Activated naive CD4-positive, alpha-beta T cell treated with anti-CD3 and anti-CD28 coated beads, Interleukin-2, amount 50 U/mL, for 24 hours (primary cell): ENCODE measurements around the gene C2CD5.
"Not testable (repeated sequence)": the region's sequence is repeated elsewhere in the genome, so short reads cannot be mapped to it uniquely, and the experiment has no call there.

Experiments
- H3K27ac Mint-ChIP-seq: one replicate; pipeline ENCODE4 v1.8.0; 2021; ENCODE audit warnings: mild to moderate bottlenecking, mixed read lengths
- H3K27me3 Mint-ChIP-seq: one replicate; pipeline ENCODE4 v1.8.0; 2021; ENCODE audit warnings: mixed read lengths
- H3K36me3 Mint-ChIP-seq: one replicate; pipeline ENCODE4 v1.8.0; 2021; ENCODE audit warnings: mixed read lengths
- H3K4me1 Mint-ChIP-seq: one replicate; pipeline ENCODE4 v1.8.0; 2021; ENCODE audit warnings: mixed read lengths
- H3K4me3 Mint-ChIP-seq: one replicate; pipeline ENCODE4 v1.8.0; 2021; ENCODE audit warnings: mild to moderate bottlenecking, mixed read lengths
- H3K9me3 Mint-ChIP-seq: one replicate; pipeline ENCODE4 v1.8.0; 2021; ENCODE audit warnings: mixed read lengths

C2CD5 gene

GRCh38 chr12:22544038-22544979 lies at the start of gene C2CD5:
C2CD5 (minus strand) TSS chr12:22544542; CDS start chr12:22544150, 392 bp downstream.
- Mint-ChIP-seq H3K36me3 (peaks cover 8% of the 10 kb centered on the region), H3K27me3 (peaks cover 2% of the 10 kb centered on the region), H3K27ac (peak within 1 kb of the TSS; percentile 98), H3K4me3 (peak within 1 kb of the TSS; percentile 95), H3K4me1 (peaks cover 40% of the 10 kb centered on the region), H3K9me3 (no peaks in the 10 kb centered on the region)

DNA sequence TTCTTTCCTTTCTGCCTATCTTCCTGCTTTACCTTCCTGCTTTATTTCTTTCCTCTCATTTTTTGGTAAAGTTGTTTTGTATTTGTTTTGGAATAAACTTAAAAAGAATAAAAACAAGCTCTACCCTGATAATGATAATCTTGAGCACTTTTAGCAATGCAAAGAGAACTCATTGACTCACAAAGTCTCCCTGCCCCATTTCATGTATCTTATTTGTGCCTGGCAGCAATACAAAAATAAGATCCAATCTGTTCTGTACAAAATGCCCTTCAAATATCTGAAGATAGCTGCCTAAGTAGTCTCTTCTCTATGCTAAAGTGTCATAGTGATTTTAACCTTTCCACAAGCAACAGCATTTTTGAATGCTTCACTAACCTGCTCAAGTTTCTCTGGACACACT lies 49.5 kb upstream of the C2CD5 start:
- peaks cover 15% of the 10 kb centered on the region for H3K4me1 Mint-ChIP-seq
- H3K9me3 Mint-ChIP-seq: no peaks in the 10 kb centered on the region
- H3K27me3 Mint-ChIP-seq: no peaks in the 10 kb centered on the region
- H3K27ac Mint-ChIP-seq: peak overlapping the region; percentile 2
- no peaks in the 10 kb centered on the region for H3K36me3 Mint-ChIP-seq
- H3K4me3 Mint-ChIP-seq: no peak overlapping the region

DNA sequence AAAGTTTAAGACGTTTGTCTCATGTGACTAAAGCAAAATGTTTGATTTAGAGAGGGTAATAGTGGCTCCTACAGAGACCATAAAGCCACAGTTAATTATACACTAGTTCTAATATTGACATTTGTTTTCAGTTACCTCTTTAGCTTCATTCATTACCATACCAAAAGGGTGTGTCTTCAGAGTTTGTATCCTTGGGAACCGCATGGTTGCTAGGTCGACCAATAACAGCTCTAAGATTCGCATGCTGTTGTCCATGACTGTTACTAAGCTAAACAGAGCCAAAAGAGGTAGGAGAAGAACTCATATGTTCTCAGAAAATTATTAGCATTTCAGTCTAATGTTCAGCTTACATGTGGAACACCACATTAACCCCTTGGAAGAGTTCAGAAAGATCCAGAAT lies 44.5 kb upstream of the C2CD5 start:
- Mint-ChIP-seq H3K9me3 (no peaks in the 10 kb centered on the region), H3K4me1 (peaks cover 3% of the 10 kb centered on the region), H3K27ac (no peak overlapping the region), H3K4me3 (no peak overlapping the region), H3K36me3 (no peaks in the 10 kb centered on the region), H3K27me3 (peaks cover 1% of the 10 kb centered on the region)

- H3K9me3 Mint-ChIP-seq: no peaks in the 10 kb centered on the region
- H3K27me3 Mint-ChIP-seq: no peaks in the 10 kb centered on the region
- no peak overlapping the region for H3K27ac Mint-ChIP-seq
- H3K4me1 Mint-ChIP-seq: no peaks in the 10 kb centered on the region
- no peak overlapping the region for H3K4me3 Mint-ChIP-seq
- H3K36me3 Mint-ChIP-seq: no peaks in the 10 kb centered on the region
These were observed 34.0 kb upstream of the C2CD5 start for GRCh38 chr12:22578328-22578727.

GRCh38 chr12:22577667-22578066 lies 33.3 kb upstream of the C2CD5 start:
- no peaks in the 10 kb centered on the region for H3K27me3 Mint-ChIP-seq
- no peak overlapping the region for H3K4me3 Mint-ChIP-seq
- no peaks in the 10 kb centered on the region for H3K36me3 Mint-ChIP-seq
- H3K27ac Mint-ChIP-seq: no peak overlapping the region
- H3K9me3 Mint-ChIP-seq: no peaks in the 10 kb centered on the region
- H3K4me1 Mint-ChIP-seq: no peaks in the 10 kb centered on the region

GRCh38 chr12:22576473-22576872 lies 32.1 kb upstream of the C2CD5 start:
- Mint-ChIP-seq H3K4me1 (no peaks in the 10 kb centered on the region), H3K9me3 (no peaks in the 10 kb centered on the region), H3K4me3 (no peak overlapping the region), H3K27me3 (no peaks in the 10 kb centered on the region), H3K36me3 (no peaks in the 10 kb centered on the region), H3K27ac (no peak overlapping the region)

GRCh38 chr12:22576065-22576464 lies 31.7 kb upstream of the C2CD5 start:
- H3K36me3 Mint-ChIP-seq: no peaks in the 10 kb centered on the region
- no peak overlapping the region for H3K27ac Mint-ChIP-seq
- H3K4me1 Mint-ChIP-seq: no peaks in the 10 kb centered on the region
- H3K9me3 Mint-ChIP-seq: no peaks in the 10 kb centered on the region
- no peak overlapping the region for H3K4me3 Mint-ChIP-seq
- no peaks in the 10 kb centered on the region for H3K27me3 Mint-ChIP-seq

GRCh38 chr12:22574921-22575320 lies 30.6 kb upstream of the C2CD5 start:
- H3K4me3 Mint-ChIP-seq: no peak overlapping the region
- no peaks in the 10 kb centered on the region for H3K9me3 Mint-ChIP-seq
- H3K27me3 Mint-ChIP-seq: no peaks in the 10 kb centered on the region
- no peaks in the 10 kb centered on the region for H3K4me1 Mint-ChIP-seq
- no peak overlapping the region for H3K27ac Mint-ChIP-seq
- no peaks in the 10 kb centered on the region for H3K36me3 Mint-ChIP-seq

DNA sequence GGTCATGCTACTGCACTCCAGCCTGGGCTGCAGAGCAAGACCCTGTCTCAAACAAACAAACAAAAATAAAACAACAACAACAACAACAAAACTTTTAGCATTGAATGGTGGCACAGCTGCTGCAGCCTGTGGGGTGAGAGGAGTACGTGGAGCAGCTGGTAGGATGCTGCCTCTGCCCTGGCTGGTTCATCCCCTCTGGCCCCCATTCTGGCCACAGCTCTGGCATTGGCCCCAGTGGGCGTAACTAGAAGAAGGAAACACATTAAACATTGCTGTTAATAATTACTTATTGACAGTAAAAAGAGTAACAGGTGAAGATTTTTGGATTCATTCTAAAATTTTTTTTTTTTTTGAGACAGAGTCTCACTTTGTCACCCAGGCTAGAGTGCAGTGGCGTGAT lies 28.8 kb upstream of the C2CD5 start:
- H3K27ac Mint-ChIP-seq: no peak overlapping the region
- no peaks in the 10 kb centered on the region for H3K36me3 Mint-ChIP-seq

DNA sequence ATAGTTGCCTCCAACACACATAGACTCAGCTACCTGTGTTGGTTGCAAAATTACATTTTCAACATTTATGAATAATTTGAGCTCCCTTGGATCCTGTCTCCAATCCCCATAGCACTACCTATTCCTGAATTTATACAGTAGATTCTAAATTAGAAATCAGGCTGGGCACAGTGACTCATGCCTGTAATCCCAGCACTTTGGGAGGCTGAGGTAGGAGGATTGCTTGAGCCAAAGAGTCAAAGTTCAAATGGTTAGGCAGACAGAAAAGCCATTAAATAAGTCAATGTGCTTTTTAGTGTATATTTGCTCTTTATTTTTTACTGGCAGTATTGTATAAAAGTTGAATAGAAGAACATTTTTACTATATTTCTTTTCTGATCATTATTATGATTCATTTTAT lies 24.9 kb upstream of the C2CD5 start:
- H3K4me3 Mint-ChIP-seq: no peak overlapping the region
- no peaks in the 10 kb centered on the region for H3K9me3 Mint-ChIP-seq
- H3K4me1 Mint-ChIP-seq: no peaks in the 10 kb centered on the region
- H3K36me3 Mint-ChIP-seq: no peaks in the 10 kb centered on the region
- H3K27me3 Mint-ChIP-seq: no peaks in the 10 kb centered on the region
- H3K27ac Mint-ChIP-seq: no peak overlapping the region

More for the DNA sequence above, 28.8 kb upstream of the C2CD5 start:
- no peak overlapping the region for H3K4me3 Mint-ChIP-seq
- H3K4me1 Mint-ChIP-seq: no peaks in the 10 kb centered on the region
- H3K9me3 Mint-ChIP-seq: no peaks in the 10 kb centered on the region
- H3K27me3 Mint-ChIP-seq: no peaks in the 10 kb centered on the region

- H3K36me3 Mint-ChIP-seq: peaks cover 2% of the 10 kb centered on the region
These were observed 18.0 kb upstream of the C2CD5 start for GRCh38 chr12:22562036-22563028.

GRCh38 chr12:22554750-22555149 lies 10.4 kb upstream of the C2CD5 start:
- not testable (repeated sequence) for H3K27ac Mint-ChIP-seq, H3K4me1 Mint-ChIP-seq, H3K36me3 Mint-ChIP-seq, H3K4me3 Mint-ChIP-seq, H3K27me3 Mint-ChIP-seq
- peaks cover 10% of the 10 kb centered on the region for H3K9me3 Mint-ChIP-seq

More at GRCh38 chr12:22562036-22563028, 18.0 kb upstream of the C2CD5 start:
- Mint-ChIP-seq H3K9me3 (no peaks in the 10 kb centered on the region), H3K27me3 (peaks cover 2% of the 10 kb centered on the region), H3K4me3 (no peak overlapping the region), H3K27ac (no peak overlapping the region), H3K4me1 (no peaks in the 10 kb centered on the region)

DNA sequence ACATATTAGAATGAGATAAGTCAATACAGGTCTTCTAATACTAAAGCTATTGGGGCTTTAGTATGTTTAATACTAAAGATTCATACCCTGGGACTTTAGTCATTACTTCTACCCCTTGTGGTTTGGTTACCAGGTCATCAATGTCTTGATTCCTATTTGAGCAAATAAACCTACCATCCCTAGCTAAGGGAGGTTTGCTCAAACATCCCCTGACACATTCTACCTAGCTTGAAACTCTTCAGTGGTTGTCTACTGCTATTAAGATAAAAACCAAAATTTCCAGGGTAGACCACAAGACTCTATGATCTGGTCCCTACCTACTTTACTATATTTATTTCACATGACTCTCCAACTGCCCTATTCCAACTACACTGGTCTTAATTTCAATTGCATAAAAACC lies 7.3 kb upstream of the C2CD5 start:
- Mint-ChIP-seq H3K27me3 (peaks cover 5% of the 10 kb centered on the region), H3K4me3 (no peak overlapping the region), H3K9me3 (peaks cover 10% of the 10 kb centered on the region)

GRCh38 chr12:22545255-22545654 lies 913 bp upstream of the C2CD5 start:
- H3K27ac Mint-ChIP-seq: no peak overlapping the region
- H3K9me3 Mint-ChIP-seq: no peaks in the 10 kb centered on the region
- peaks cover 8% of the 10 kb centered on the region for H3K36me3 Mint-ChIP-seq
- H3K4me1 Mint-ChIP-seq: peaks cover 36% of the 10 kb centered on the region
- peaks cover 2% of the 10 kb centered on the region for H3K27me3 Mint-ChIP-seq
- peak overlapping the region; percentile 72 for H3K4me3 Mint-ChIP-seq

More for the DNA sequence above, 7.3 kb upstream of the C2CD5 start:
- H3K27ac Mint-ChIP-seq: no peak overlapping the region
- no peaks in the 10 kb centered on the region for H3K4me1 Mint-ChIP-seq
- peaks cover 7% of the 10 kb centered on the region for H3K36me3 Mint-ChIP-seq

GRCh38 chr12:22543246-22544037 lies 900 bp downstream of the C2CD5 start:
- Mint-ChIP-seq H3K9me3 (no peaks in the 10 kb centered on the region), H3K27me3 (peaks cover 2% of the 10 kb centered on the region), H3K36me3 (peaks cover 12% of the 10 kb centered on the region), H3K4me3 (peak overlapping the region; percentile 95), H3K4me1 (peaks cover 49% of the 10 kb centered on the region), H3K27ac (peak overlapping the region; percentile 98)
